Panc1 (cell line): ENCODE measurements around the gene C1QTNF1.

Source experiments
- CTCF ChIP-seq: fragments of 450-650 bp; IDR thresholded peaks from 2 replicates; pipeline ENCODE4 v1.5.1; 2017; ENCODE audit warnings: mild to moderate bottlenecking
- POLR2AphosphoS5 ChIP-seq: IDR thresholded peaks from 2 replicates; pipeline ENCODE4 v1.6.1; 2012; ENCODE audit warnings: mild to moderate bottlenecking, low read depth, low read length, moderate library complexity
- TCF7L2 ChIP-seq: IDR thresholded peaks from 2 replicates; pipeline ENCODE4 v1.6.1; 2011; ENCODE audit warnings: mild to moderate bottlenecking, low read depth, low read length, inconsistent platforms

GRCh38 chr17:79062691-79063090, 38.7 kb downstream of the C1QTNF1 start:
- TF ChIP-seq TCF7L2 (no peak), CTCF (no peak), POLR2AphosphoS5 (no peak)
